ENCODE results near the gene PAX7. TPM values are rescaled to one million over a fixed set of nuclear protein-coding genes. Genes with fewer than 3 reads are reported as not detected.

Gene PAX7
- total and polyA plus RNA-seq, 2 donors (not counting 1 experiment from before 2014, with no cell fraction given) = not detected

DNA sequence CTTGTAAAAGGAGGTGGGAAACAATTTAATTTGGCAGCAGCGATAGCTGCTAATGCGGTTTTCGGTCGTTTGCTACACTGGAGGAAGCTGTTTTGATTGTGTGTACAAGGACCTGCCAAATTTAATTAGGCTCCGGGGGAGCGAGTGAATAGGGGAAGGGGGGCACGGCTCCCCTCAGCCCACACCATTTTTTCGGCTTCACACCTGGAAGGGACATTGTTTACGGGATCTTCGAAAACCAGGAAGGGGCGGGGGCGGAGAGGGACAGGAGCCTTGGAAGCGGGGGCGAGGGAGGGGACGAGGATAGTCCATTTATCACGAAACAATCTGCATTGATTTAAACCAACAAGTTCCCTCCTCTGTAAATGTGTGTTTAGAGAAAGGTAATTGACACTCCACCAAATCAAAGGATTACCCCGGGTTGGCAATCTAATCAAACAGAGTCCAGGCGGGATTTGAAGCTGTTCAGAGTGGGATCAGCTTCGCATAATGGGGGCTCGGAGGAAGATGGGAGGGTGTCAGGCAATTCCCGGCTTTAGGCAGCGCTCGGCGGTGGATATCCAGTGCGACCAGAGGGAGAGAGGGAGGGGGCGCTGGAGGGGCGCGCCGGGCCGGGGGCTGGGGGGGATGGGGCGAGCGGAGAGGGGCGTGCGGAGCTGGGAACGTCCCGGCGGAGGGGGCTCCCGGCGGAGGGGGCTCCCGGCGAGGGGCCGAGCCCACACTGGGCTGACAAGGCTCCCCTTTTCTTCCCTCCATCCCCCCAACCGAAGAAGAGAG lies 9.8 kb downstream of the PAX7 start:
- H3K27me3 ChIP-seq (replicated peaks in 1 of 4; ENCODE audit: control extremely low read depth in 1 of 4, control insufficient read depth in 3 of 4, insufficient read depth in 4 of 4, low read length in 3 of 4) = peaks cover 0 to 84% (median 43%) of the 10 kb centered on the region in 4 experiments

More for the DNA sequence above, 9.8 kb downstream of the PAX7 start:
- Histone ChIP-seq H3K4me1 (ENCODE audit: control insufficient read depth in 2 of 2, insufficient read depth in 2 of 2, low read length in 2 of 2) (no peaks in the 10 kb centered on the region), H2AFZ (ENCODE audit: insufficient read depth, low read depth, low read length, poor library complexity, severe bottlenecking) (no peak overlapping the region), H3K79me2 (ENCODE audit: control insufficient read depth, insufficient read depth, low read length) (no peaks in the 10 kb centered on the region), H3K36me3 (replicated peaks in 1 of 2; ENCODE audit: control extremely low read depth in 1 of 2, control insufficient read depth in 1 of 2, extremely low read depth in 1 of 2, insufficient read depth in 2 of 2, low read length in 1 of 2) (no peaks in the 10 kb centered on the region), H3K27ac (ENCODE audit: low read length in 2 of 2) (no peak overlapping the region), H4K20me1 (ENCODE audit: control insufficient read depth, insufficient read depth, low read length, poor library complexity, severe bottlenecking) (no peaks in the 10 kb centered on the region), H3K9ac (ENCODE audit: low read length) (no peak overlapping the region), H3K4me2 (replicated peaks; ENCODE audit: low read depth, low read length, poor library complexity, severe bottlenecking) (no peak overlapping the region), H3K4me3 (ENCODE audit: control extremely low read depth in 1 of 5, extremely low read depth in 1 of 5, insufficient read depth in 1 of 5, low read depth in 2 of 5, low read length in 4 of 5) (no peak overlapping the region), H3K9me3 (ENCODE audit: control extremely low read depth in 1 of 3, control insufficient read depth in 2 of 3, insufficient read depth in 1 of 3, low read length in 2 of 3) (peaks cover 0 to 3% (median 0%) of the 10 kb centered on the region in 3 donors)
- 9% methylated on average over 7 of the region's 43 CpGs for WGBS (ENCODE audit: insufficient coverage)
- ATAC-seq (ENCODE audit: low read depth) = no peak
- Mint-ChIP-seq H3K27ac (no peak overlapping the region), H3K4me3 (no peak overlapping the region), H3K27me3 (peaks cover 82% of the 10 kb centered on the region), H3K4me1 (no peaks in the 10 kb centered on the region), H3K9me3 (ENCODE audit: insufficient read depth) (no peaks in the 10 kb centered on the region)
- TF ChIP-seq CTCF (IDR thresholded peaks at IDR 0.05) (no peak), EZH2 (IDR thresholded peaks at IDR 0.05; ENCODE audit: borderline replicate concordance, insufficient read depth, low read depth, low read length, poor library complexity, severe bottlenecking) (no peak)
- intact Hi-C loops (cut with micrococcal nuclease) = no loop called here
- CTCF ChIA-PET = no interaction called here
- DNase-seq = no peak
- POLR2A ChIA-PET = no interaction called here

Measured in B cell (primary cell).